IMR-90 (cell line): Measurements from ENCODE around the gene HTR2A. TPM values are rescaled to one million over a fixed set of nuclear protein-coding genes. Genes with fewer than 3 reads are reported as not detected.

Source experiments
- ATAC-seq: fragments of 200-7000 bp; cut with Tn5 transposase; 2 replicates; pipeline ENCODE4 v1.9.1; 2020; ENCODE audit warnings: low read depth, mild to moderate bottlenecking, moderate library complexity
- BruUV-seq: library from RNA; stranded (reverse); fragments of 400-500 nt; replicated peaks from 2 replicates; lab custom pipeline; 2021; lab: Mats Ljungman, UMichigan
- CTCF ChIA-PET: fragments of 300-600 bp; formaldehyde crosslinking; extraction: SDS; loops from one replicate; lab custom pipeline; 2021; ENCODE audit warnings: antibody characterized with exemption; lab: Yijun Ruan, JAX
- POLR2A ChIA-PET: fragments of 300-600 bp; sonication (Branson Sonifier 250); formaldehyde crosslinking; loops from one replicate; lab custom pipeline; 2022; ENCODE audit warnings: antibody characterized with exemption; ENCODE audit not compliant: unreplicated experiment; lab: Charles Lee
- DNase-seq: peaks from one replicate; pipeline ENCODE4 v3.0.0; 2013
- H2AFZ ChIP-seq: replicated peaks from 2 replicates; pipeline ENCODE3; 2013; ENCODE audit warnings: low read length, mild to moderate bottlenecking; ENCODE audit not compliant: poor library complexity
- H2AK5ac ChIP-seq: 2 replicates; pipeline ENCODE4 v1.6.1; 2013; ENCODE audit warnings: low read depth, low read length, inconsistent platforms
- H2AK9ac ChIP-seq: replicated peaks from 2 replicates; pipeline ENCODE3; 2013; ENCODE audit warnings: mild to moderate bottlenecking, low read depth, low read length, moderate library complexity; ENCODE audit not compliant: poor library complexity
- H2BK120ac ChIP-seq: 2 replicates; pipeline ENCODE4 v1.6.1; 2013; ENCODE audit warnings: low read depth, low read length, inconsistent platforms
- H2BK15ac ChIP-seq: 3 replicates; pipeline ENCODE4 v1.6.1; 2013; ENCODE audit warnings: low read depth, low read length, inconsistent platforms
- H2BK20ac ChIP-seq: 2 replicates; pipeline ENCODE4 v1.6.1; 2013; ENCODE audit warnings: low read depth, mild to moderate bottlenecking, inconsistent platforms, low read length, moderate library complexity
- H2BK5ac ChIP-seq: 2 replicates; pipeline ENCODE4 v1.6.1; 2013; ENCODE audit warnings: mild to moderate bottlenecking, low read depth, low read length, inconsistent platforms; ENCODE audit not compliant: poor library complexity, severe bottlenecking
- H3K14ac ChIP-seq: replicated peaks from 2 replicates; pipeline ENCODE4 v1.6.1; 2013; ENCODE audit warnings: low read depth, low read length, inconsistent platforms
- H3K18ac ChIP-seq: 2 replicates; pipeline ENCODE4 v1.6.1; 2013; ENCODE audit warnings: low read depth, low read length, control low read depth
- H3K23ac ChIP-seq: 2 replicates; pipeline ENCODE4 v1.6.1; 2013; ENCODE audit warnings: low read depth, low read length, inconsistent platforms
- H3K27ac ChIP-seq: 2 replicates; pipeline ENCODE4 v1.5.1; 2013; ENCODE audit warnings: mild to moderate bottlenecking, control low read depth, low read length; ENCODE audit not compliant: insufficient read depth
- H3K27me3 ChIP-seq: 2 replicates; pipeline ENCODE4 v1.6.1; 2013; ENCODE audit warnings: low read length; ENCODE audit not compliant: control insufficient read depth, insufficient read depth
- H3K36me3 ChIP-seq: 2 replicates; pipeline ENCODE4 v1.6.1; 2013; ENCODE audit warnings: low read length, mixed read lengths; ENCODE audit not compliant: control insufficient read depth, insufficient read depth
- H3K4ac ChIP-seq: 2 replicates; pipeline ENCODE4 v1.6.1; 2013; ENCODE audit warnings: low read depth, low read length, inconsistent platforms
- H3K4me1 ChIP-seq: 2 replicates; pipeline ENCODE4 v1.6.1; 2013; ENCODE audit warnings: low read length, mixed read lengths; ENCODE audit not compliant: control insufficient read depth, insufficient read depth
- H3K4me2 ChIP-seq: 2 replicates; pipeline ENCODE4 v1.6.1; 2013; ENCODE audit warnings: low read depth, mild to moderate bottlenecking, control low read depth, low read length, moderate library complexity
- H3K4me3 ChIP-seq: 2 replicates; pipeline ENCODE4 v1.5.1; 2013; ENCODE audit warnings: low read depth, mild to moderate bottlenecking, control low read depth, low read length, moderate library complexity; ENCODE audit not compliant: insufficient read depth
- H3K56ac ChIP-seq: 2 replicates; pipeline ENCODE4 v1.6.1; 2013; ENCODE audit warnings: low read length, inconsistent platforms; ENCODE audit not compliant: insufficient read depth; ENCODE audit errors: extremely low read depth
- H3K79me1 ChIP-seq, 2 experiments: 2 replicates each; pipeline ENCODE4 v1.6.1; 2013; ENCODE audit warnings: low read length in 2 of 2, inconsistent platforms in 1 of 2, low read depth in 1 of 2
- H3K9ac ChIP-seq: 2 replicates; pipeline ENCODE4 v1.6.1; 2013; ENCODE audit warnings: low read depth, low read length, control low read depth
- H3K9me1 ChIP-seq: 2 replicates; pipeline ENCODE4 v1.6.1; 2013; ENCODE audit warnings: low read length, inconsistent platforms; ENCODE audit not compliant: insufficient read depth
- H3K9me3 ChIP-seq: 2 replicates; pipeline ENCODE4 v1.6.1; 2013; ENCODE audit warnings: low read length; ENCODE audit not compliant: control insufficient read depth, insufficient read depth
- H4K20me1 ChIP-seq: 2 replicates; pipeline ENCODE4 v1.6.1; 2013; ENCODE audit warnings: low read length, inconsistent platforms; ENCODE audit not compliant: insufficient read depth
- H4K5ac ChIP-seq: 2 replicates; pipeline ENCODE4 v1.6.1; 2013; ENCODE audit warnings: mild to moderate bottlenecking, low read depth, low read length, control low read depth
- H4K8ac ChIP-seq, 2 experiments: 2 replicates each; pipeline ENCODE4 v1.6.1; 2013; ENCODE audit warnings: low read depth in 2 of 2, low read length in 2 of 2, control low read depth in 1 of 2, inconsistent platforms in 1 of 2
- H4K91ac ChIP-seq: 2 replicates; pipeline ENCODE4 v1.6.1; 2013; ENCODE audit warnings: low read depth, low read length, inconsistent platforms; ENCODE audit not compliant: insufficient read depth
- MAZ ChIP-seq: IDR thresholded peaks from 2 replicates; pipeline ENCODE4 v1.6.1; 2012; ENCODE audit warnings: low read depth, mild to moderate bottlenecking, low read length, improper control_type of control experiment, moderate library complexity, borderline replicate concordance
- RAD21 ChIP-seq: IDR thresholded peaks from 2 replicates; pipeline ENCODE4 v1.6.1; 2012; ENCODE audit warnings: low read length, improper control_type of control experiment
- WGBS, 2 experiments: methylation state at CpG; one replicate each; pipeline versions ENCODE4 v1.1.5 to v1.1.7; 2013; ENCODE audit warnings: missing lambda C conversion rate in 2 of 2; ENCODE audit not compliant: insufficient read length in 1 of 2; ENCODE audit errors: extremely low coverage in 2 of 2; 5-methylcytosine and 5-hydroxymethylcytosine counted together
- dilution Hi-C: fragments of 300-500 bp; cut with HindIII; formaldehyde crosslinking; loops from one replicate; pipeline ENCODE4 v1.14.3; 2018; ENCODE audit warnings: low sequenced_read_pairs; ENCODE audit not compliant: unreplicated experiment
- in situ Hi-C: fragments of 300-500 bp; cut with MboI; formaldehyde crosslinking; loops from 3 replicates; pipeline ENCODE4 v1.14.3; 2019; ENCODE audit warnings: low sequenced_read_pairs, inconsistent platforms, mixed read lengths
- intact Hi-C: fragments of 100-400 bp; cut with micrococcal nuclease; formaldehyde crosslinking; loops from 2 replicates; pipeline ENCODE4 v1.10.0; 2022
- polyA plus RNA-seq, 3 experiments: library from polyadenylated mRNA; depleted of rRNA; stranded (reverse); fragments of >200 nt; gene quantifications; 2 replicates each; pipeline ENCODE4 v1.2.3, GENCODE V29; 2012; ENCODE audit warnings: low replicate concordance in 1 of 3
- total RNA-seq: library from RNA; depleted of rRNA; stranded (reverse); fragments of >200 nt; gene quantifications from 2 replicates; pipeline ENCODE4 v1.2.3, GENCODE V29; 2012
- TF ChIP-seq, protein P1 (sequence below): fragments of 150-350 bp; IDR thresholded peaks from 2 replicates; pipeline ENCODE4 v1.6.1; 2017; ENCODE audit warnings: mild to moderate bottlenecking, antibody characterized with exemption, low read length, low read depth

HTR2A gene
- total and polyA plus RNA-seq, 2 of the 4 experiments (the other 2 are of a cell fraction), result 0.02 TPM; not detected in 1

DNA sequence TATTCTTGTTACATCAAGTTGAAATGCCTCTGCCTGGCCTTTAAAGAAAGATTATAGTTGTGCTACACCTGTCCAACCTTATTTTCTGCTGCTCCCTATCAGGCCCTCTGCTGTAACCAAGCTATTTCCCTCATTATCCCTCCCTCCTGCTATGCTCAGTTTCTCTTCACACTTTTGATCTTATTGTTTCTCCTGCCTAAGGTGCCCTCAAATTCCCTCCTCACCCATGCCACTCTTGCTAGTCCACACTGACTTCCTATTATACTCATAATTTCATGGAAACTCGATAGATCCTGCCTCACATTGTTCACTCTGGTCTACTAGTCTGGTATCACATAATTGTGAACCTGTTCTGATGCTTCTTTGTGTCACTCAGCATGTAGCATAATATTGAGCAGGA is 80.5 kb downstream of the HTR2A start:
- Histone ChIP-seq H2BK15ac (no peak overlapping the region), H3K14ac (no peak overlapping the region), H3K27ac (no peak overlapping the region), H4K8ac (no peak overlapping the region), H3K36me3 (no peaks in the 10 kb centered on the region), H4K20me1 (no peaks in the 10 kb centered on the region), H4K91ac (no peak overlapping the region), H3K56ac (no peak overlapping the region), H2BK120ac (no peak overlapping the region), H3K23ac (no peak overlapping the region), H2AK5ac (no peak overlapping the region), H3K79me1 (no peaks in the 10 kb centered on the region), H3K4ac (no peak overlapping the region), H3K4me3 (no peak overlapping the region), H3K18ac (no peak overlapping the region), H3K9ac (no peak overlapping the region), H3K9me3 (peaks cover 4% of the 10 kb centered on the region; the same call in 1 of the 2 replicates), H2AK9ac (no peak overlapping the region), H2BK20ac (no peak overlapping the region), H3K9me1 (no peaks in the 10 kb centered on the region), H2BK5ac (no peak overlapping the region), H3K4me2 (no peak overlapping the region), H3K27me3 (peaks cover 5% of the 10 kb centered on the region; the same call in 1 of the 2 replicates), H4K5ac (no peak overlapping the region), H2AFZ (no peak overlapping the region), H3K4me1 (no peaks in the 10 kb centered on the region)
- dilution Hi-C loops, result no loop called here
- CTCF ChIA-PET, result interaction anchor here (1.0 kb wide), 1 partner anchor 16 kb away, joined by 6 read pairs; no protein-coding TSS in a partner anchor
- no CpG with 5 or more reads among the region's 1 CpG for WGBS, 2 experiments
- no TSS peak for BruUV-seq
- DNase-seq, result no peak
- POLR2A ChIA-PET, result no interaction called here
- TF ChIP-seq RAD21, result no peak
- TF ChIP-seq, protein P1, sequence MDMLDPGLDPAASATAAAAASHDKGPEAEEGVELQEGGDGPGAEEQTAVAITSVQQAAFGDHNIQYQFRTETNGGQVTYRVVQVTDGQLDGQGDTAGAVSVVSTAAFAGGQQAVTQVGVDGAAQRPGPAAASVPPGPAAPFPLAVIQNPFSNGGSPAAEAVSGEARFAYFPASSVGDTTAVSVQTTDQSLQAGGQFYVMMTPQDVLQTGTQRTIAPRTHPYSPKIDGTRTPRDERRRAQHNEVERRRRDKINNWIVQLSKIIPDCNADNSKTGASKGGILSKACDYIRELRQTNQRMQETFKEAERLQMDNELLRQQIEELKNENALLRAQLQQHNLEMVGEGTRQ, result no peak
- no peak for TF ChIP-seq MAZ
- intact Hi-C loops, result no loop called here
- in situ Hi-C loops, result no loop called here
- no peak for ATAC-seq
